ENCODE results near the gene ZIC2.

DNA sequence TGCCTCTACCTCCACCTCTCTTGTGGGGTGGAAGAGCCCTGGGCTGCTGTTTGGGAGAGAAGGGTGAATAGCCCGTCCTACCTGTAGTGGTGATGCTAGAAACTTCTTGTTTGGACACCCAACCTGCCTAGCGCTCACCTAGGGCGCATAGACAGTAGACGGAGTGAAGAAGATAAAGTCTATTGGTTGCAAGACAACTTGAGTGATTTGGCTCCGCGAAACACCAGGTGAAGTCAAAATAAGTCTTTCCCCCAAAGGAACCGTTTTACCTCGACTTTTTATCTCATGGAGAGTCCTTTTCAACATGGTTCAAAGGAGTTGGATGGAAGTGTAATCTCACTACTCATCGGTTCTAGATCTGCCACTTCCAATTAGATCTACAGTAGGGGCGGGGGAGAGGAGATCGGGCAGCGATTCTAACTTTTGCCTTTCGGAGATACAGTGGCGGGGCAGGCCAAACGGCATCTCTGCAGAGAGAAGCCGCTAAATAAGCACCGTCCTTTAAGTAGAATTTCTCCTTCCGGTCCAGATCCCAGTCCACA, 9.3 kb upstream of the ZIC2 start:
- TF ChIP-seq, protein P1, sequence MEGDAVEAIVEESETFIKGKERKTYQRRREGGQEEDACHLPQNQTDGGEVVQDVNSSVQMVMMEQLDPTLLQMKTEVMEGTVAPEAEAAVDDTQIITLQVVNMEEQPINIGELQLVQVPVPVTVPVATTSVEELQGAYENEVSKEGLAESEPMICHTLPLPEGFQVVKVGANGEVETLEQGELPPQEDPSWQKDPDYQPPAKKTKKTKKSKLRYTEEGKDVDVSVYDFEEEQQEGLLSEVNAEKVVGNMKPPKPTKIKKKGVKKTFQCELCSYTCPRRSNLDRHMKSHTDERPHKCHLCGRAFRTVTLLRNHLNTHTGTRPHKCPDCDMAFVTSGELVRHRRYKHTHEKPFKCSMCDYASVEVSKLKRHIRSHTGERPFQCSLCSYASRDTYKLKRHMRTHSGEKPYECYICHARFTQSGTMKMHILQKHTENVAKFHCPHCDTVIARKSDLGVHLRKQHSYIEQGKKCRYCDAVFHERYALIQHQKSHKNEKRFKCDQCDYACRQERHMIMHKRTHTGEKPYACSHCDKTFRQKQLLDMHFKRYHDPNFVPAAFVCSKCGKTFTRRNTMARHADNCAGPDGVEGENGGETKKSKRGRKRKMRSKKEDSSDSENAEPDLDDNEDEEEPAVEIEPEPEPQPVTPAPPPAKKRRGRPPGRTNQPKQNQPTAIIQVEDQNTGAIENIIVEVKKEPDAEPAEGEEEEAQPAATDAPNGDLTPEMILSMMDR (IDR thresholded peaks at IDR 0.05; ENCODE audit: control extremely low read depth in 1 of 3, insufficient read depth in 1 of 3, low read depth in 1 of 3, low read length in 3 of 3), result no peak
- no peak; a peak in 1 of 4 replicates for TF ChIP-seq RAD21 (IDR thresholded peaks at IDR 0.05 in 1 of 2, conservative IDR thresholded peaks at IDR 0.05 in 1 of 2; ENCODE audit: low read depth in 2 of 2, low read length in 2 of 2)
- no peak for TF ChIP-seq RBBP5 (IDR thresholded peaks at IDR 0.05; ENCODE audit: borderline replicate concordance, low read depth, low read length)
- TF ChIP-seq CHD7 (IDR thresholded peaks at IDR 0.05; ENCODE audit: insufficient replicate concordance, low read length), result no peak
- TF ChIP-seq ZNF274 (IDR thresholded peaks at IDR 0.05; ENCODE audit: borderline replicate concordance, extremely low read depth, low read length), result no peak
- no peak for TF ChIP-seq SP1 (IDR thresholded peaks at IDR 0.05; ENCODE audit: low read depth, low read length)
- TF ChIP-seq, protein P2, sequence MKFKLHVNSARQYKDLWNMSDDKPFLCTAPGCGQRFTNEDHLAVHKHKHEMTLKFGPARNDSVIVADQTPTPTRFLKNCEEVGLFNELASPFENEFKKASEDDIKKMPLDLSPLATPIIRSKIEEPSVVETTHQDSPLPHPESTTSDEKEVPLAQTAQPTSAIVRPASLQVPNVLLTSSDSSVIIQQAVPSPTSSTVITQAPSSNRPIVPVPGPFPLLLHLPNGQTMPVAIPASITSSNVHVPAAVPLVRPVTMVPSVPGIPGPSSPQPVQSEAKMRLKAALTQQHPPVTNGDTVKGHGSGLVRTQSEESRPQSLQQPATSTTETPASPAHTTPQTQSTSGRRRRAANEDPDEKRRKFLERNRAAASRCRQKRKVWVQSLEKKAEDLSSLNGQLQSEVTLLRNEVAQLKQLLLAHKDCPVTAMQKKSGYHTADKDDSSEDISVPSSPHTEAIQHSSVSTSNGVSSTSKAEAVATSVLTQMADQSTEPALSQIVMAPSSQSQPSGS (IDR thresholded peaks at IDR 0.05; ENCODE audit: low read length), result no peak; the same call in 1 of the 2 replicates
- TF ChIP-seq HDAC6 (IDR thresholded peaks at IDR 0.05; ENCODE audit: low read depth, low read length), result no peak
